Coronary artery (tissue), 2 donors: Measurements from ENCODE around the gene PIK3CD.

ENCODE experiments used
- DNase-seq: peaks from one replicate; pipeline ENCODE4 v3.0.0-alpha.2; 2017; ENCODE audit warnings: low spot score
- H3K27ac ChIP-seq, 2 donors: fragments of 200-600 bp; sonication (generic); one replicate each; pipeline ENCODE4 v1.5.1; 2016 to 2019
- H3K4me3 ChIP-seq: fragments of 200-600 bp; sonication (generic); 2 replicates; pipeline ENCODE4 v1.5.1; 2016; ENCODE audit warnings: mild to moderate bottlenecking, moderate library complexity
- TF ChIP-seq, protein P1 (sequence below): fragments of 200-600 bp; sonication (generic); IDR thresholded peaks from one replicate; pipeline ENCODE4 v1.5.1; 2019; ENCODE audit warnings: antibody characterized with exemption

Gene PIK3CD

DNA sequence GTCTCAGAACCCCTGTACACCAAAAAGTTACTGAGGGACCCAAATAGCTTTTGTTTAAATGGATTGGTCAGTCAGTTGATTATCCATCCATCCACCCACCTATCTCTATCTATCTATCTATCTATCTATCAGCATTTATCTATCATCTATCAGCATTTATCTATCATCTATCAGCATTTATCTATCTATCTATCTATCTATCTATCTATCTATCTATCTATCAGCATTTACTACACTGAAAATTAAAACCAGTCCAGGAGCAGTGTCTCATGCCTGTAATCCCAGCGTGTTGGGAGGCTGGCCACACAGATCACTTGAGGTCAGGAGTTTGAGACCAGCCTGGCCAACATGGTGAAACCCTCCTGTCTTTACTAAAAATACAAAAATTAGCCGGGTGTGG is 125.2 kb downstream of the PIK3CD start:
- Histone ChIP-seq H3K4me3 (no peak overlapping the region), H3K27ac (no peak overlapping the region)
- TF ChIP-seq, protein P1, sequence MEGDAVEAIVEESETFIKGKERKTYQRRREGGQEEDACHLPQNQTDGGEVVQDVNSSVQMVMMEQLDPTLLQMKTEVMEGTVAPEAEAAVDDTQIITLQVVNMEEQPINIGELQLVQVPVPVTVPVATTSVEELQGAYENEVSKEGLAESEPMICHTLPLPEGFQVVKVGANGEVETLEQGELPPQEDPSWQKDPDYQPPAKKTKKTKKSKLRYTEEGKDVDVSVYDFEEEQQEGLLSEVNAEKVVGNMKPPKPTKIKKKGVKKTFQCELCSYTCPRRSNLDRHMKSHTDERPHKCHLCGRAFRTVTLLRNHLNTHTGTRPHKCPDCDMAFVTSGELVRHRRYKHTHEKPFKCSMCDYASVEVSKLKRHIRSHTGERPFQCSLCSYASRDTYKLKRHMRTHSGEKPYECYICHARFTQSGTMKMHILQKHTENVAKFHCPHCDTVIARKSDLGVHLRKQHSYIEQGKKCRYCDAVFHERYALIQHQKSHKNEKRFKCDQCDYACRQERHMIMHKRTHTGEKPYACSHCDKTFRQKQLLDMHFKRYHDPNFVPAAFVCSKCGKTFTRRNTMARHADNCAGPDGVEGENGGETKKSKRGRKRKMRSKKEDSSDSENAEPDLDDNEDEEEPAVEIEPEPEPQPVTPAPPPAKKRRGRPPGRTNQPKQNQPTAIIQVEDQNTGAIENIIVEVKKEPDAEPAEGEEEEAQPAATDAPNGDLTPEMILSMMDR = no peak
- DNase-seq = no peak
